ENCODE data around the gene DAPK2.

DNA sequence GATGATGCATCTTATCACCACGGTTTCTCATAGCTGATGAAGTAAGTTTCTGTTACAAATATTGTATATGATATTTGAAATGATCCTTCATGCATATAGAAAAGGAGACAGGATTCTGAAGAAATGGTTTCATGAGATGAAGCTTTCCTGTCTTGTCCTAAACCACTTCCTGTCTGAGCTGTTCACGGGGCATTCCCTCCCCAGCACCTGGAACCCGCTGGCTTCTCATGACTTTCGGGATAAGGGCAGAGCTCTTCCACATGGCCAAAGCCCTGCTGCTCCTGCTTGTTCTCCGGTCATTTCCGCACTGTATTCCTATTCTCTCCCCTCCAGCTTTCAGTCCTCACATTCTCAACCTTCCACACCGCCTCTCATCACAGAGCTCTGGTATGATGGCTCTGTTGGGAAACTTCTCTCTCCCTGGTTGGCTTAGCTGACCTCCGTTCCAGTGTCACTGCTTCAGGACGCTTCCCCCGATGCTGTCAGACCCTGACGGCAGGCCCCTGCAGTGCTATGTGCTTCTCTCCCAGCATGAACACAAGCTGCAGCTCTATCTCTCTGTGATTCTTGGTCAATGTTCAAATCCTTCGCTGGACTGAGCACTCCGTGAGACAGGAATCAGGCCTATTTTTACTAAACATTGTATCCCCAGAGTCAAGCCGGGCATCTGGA is 125.6 kb downstream of the DAPK2 start:
- TF ChIP-seq, protein P1, sequence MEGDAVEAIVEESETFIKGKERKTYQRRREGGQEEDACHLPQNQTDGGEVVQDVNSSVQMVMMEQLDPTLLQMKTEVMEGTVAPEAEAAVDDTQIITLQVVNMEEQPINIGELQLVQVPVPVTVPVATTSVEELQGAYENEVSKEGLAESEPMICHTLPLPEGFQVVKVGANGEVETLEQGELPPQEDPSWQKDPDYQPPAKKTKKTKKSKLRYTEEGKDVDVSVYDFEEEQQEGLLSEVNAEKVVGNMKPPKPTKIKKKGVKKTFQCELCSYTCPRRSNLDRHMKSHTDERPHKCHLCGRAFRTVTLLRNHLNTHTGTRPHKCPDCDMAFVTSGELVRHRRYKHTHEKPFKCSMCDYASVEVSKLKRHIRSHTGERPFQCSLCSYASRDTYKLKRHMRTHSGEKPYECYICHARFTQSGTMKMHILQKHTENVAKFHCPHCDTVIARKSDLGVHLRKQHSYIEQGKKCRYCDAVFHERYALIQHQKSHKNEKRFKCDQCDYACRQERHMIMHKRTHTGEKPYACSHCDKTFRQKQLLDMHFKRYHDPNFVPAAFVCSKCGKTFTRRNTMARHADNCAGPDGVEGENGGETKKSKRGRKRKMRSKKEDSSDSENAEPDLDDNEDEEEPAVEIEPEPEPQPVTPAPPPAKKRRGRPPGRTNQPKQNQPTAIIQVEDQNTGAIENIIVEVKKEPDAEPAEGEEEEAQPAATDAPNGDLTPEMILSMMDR (IDR thresholded peaks at IDR 0.05; ENCODE audit: low read depth, low read length): no peak
- TF ChIP-seq EZH2phosphoT487 (IDR thresholded peaks at IDR 0.05; ENCODE audit: low read depth): no peak

Measured in OCI-LY3 (cell line).